Measurements from ENCODE around the gene BNIPL. TPM values are rescaled to one million over a fixed set of nuclear protein-coding genes. Genes with fewer than 3 reads are reported as not detected.

BNIPL gene, protein sequence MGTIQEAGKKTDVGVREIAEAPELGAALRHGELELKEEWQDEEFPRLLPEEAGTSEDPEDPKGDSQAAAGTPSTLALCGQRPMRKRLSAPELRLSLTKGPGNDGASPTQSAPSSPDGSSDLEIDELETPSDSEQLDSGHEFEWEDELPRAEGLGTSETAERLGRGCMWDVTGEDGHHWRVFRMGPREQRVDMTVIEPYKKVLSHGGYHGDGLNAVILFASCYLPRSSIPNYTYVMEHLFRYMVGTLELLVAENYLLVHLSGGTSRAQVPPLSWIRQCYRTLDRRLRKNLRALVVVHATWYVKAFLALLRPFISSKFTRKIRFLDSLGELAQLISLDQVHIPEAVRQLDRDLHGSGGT
- total RNA-seq (0.54 TPM), polyA plus RNA-seq (ENCODE audit: insufficient read depth, low read depth, low replicate concordance) (3.1 TPM)
- long read RNA-seq, donor 1, result 0 reads
- long read RNA-seq, donor 2, result 0 reads
- long read RNA-seq, donor 3, result 0 reads
- long read RNA-seq, donor 4, result 0 reads
- long read RNA-seq, donor 5, result 0 reads
- long read RNA-seq, donor 6, result 0 reads
- long read RNA-seq, donor 7, partial matches to known transcripts, result 0 of 1 reads
- long read RNA-seq, donor 7, other reads (novel, unspliced or antisense), result 0 of 1 reads
- long read RNA-seq, donor 8, partial matches to known transcripts, result 0 of 1 reads
- long read RNA-seq, donor 8, other reads (novel, unspliced or antisense), result 0 of 1 reads
- long read RNA-seq, donor 9, result 0 reads
- long read RNA-seq, donor 10, result 0 reads

DNA sequence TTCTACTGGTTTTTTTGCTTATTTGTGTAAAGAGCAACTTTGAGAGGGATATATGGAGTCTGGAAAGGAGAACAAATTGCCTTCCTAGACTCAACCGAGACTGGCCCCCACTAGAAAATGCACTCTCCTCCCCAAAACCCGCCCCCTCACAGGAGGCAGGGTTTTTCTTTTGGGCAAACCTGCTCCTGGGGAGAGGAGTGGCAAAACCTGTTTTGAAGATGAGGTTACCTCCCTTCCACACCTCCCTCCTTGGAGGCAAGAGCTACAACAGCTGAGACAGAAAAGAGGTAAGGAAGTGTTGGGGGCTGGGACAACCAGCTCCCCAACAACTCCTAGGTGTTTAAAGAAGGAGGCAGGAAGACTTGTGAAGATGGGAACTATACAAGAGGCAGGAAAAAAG lies at the start of gene BNIPL:
Gene BNIPL (plus strand): TSS at position 231 of the 400 bp plus-strand sequence. CDS start 140 bp downstream, at position 371.
- no peak within 1 kb of the TSS for H3K4me3 ChIP-seq (ENCODE audit: low read length in 3 of 3)
- H3K27me3 ChIP-seq (ENCODE audit: control insufficient read depth, insufficient read depth, low read length), result no peaks in the 10 kb centered on the region
- no peaks in the 10 kb centered on the region for H3K9me3 ChIP-seq (ENCODE audit: control insufficient read depth in 2 of 3, insufficient read depth in 1 of 3, low read length in 3 of 3)
- FAIRE-seq (no peak), DNase-seq (no peak)
- peaks cover 2 to 14% (median 14%) of the 10 kb centered on the region in 3 donors for H3K36me3 ChIP-seq (ENCODE audit: control insufficient read depth in 2 of 3, insufficient read depth in 3 of 3, low read length in 3 of 3)
- no peak within 1 kb of the TSS for H3K9ac ChIP-seq (ENCODE audit: low read length in 3 of 3)
- H3K4me1 ChIP-seq (ENCODE audit: control insufficient read depth in 2 of 3, insufficient read depth in 2 of 3, low read depth in 1 of 3, low read length in 3 of 3), result no peaks in the 10 kb centered on the region
- H3K27ac ChIP-seq (ENCODE audit: low read depth in 2 of 2, low read length in 2 of 2), result no peak within 1 kb of the TSS
- TF ChIP-seq, protein P1, sequence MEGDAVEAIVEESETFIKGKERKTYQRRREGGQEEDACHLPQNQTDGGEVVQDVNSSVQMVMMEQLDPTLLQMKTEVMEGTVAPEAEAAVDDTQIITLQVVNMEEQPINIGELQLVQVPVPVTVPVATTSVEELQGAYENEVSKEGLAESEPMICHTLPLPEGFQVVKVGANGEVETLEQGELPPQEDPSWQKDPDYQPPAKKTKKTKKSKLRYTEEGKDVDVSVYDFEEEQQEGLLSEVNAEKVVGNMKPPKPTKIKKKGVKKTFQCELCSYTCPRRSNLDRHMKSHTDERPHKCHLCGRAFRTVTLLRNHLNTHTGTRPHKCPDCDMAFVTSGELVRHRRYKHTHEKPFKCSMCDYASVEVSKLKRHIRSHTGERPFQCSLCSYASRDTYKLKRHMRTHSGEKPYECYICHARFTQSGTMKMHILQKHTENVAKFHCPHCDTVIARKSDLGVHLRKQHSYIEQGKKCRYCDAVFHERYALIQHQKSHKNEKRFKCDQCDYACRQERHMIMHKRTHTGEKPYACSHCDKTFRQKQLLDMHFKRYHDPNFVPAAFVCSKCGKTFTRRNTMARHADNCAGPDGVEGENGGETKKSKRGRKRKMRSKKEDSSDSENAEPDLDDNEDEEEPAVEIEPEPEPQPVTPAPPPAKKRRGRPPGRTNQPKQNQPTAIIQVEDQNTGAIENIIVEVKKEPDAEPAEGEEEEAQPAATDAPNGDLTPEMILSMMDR (IDR thresholded peaks at IDR 0.05; ENCODE audit: borderline replicate concordance, extremely low read depth, insufficient read depth), result no peak
- intact Hi-C loops (cut with DNase I), result no loop called here

DNA sequence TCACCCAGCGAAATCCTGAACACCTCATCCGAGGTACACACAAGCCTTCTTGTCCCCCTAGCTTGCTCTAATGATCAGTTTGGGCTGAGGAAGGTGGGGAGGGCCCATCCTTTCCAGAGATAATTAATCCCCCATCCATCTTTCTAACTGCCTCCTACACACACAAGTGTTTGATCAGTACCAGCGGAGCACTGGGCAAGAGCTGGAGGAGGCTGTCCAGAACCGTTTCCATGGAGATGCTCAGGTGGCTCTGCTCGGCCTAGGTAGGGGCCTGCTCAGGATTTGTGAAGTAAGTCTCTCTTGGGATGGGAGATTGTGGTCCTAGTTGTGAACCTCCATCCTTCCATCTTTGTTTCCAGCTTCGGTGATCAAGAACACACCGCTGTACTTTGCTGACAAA lies 48.5 kb upstream of the BNIPL start:
- no peak overlapping the region for H3K27ac ChIP-seq (ENCODE audit: low read depth in 2 of 2, low read length in 2 of 2)
- H3K36me3 ChIP-seq (ENCODE audit: control insufficient read depth in 2 of 3, insufficient read depth in 3 of 3, low read length in 3 of 3), result no peaks in the 10 kb centered on the region
- no peak overlapping the region for H3K4me3 ChIP-seq (ENCODE audit: low read length in 3 of 3)
- no peaks in the 10 kb centered on the region for H3K9me3 ChIP-seq (ENCODE audit: control insufficient read depth in 2 of 3, insufficient read depth in 1 of 3, low read length in 3 of 3)
- H3K4me1 ChIP-seq (ENCODE audit: control insufficient read depth in 2 of 3, insufficient read depth in 2 of 3, low read depth in 1 of 3, low read length in 3 of 3), result peaks cover 0 to 6% (median 0%) of the 10 kb centered on the region in 3 donors
- TF ChIP-seq, protein P1 (IDR thresholded peaks at IDR 0.05; ENCODE audit: borderline replicate concordance, extremely low read depth, insufficient read depth), result no peak
- DNase-seq (peak in 2 of 5 donors; percentile 43 to 48), FAIRE-seq (no peak)
- H3K9ac ChIP-seq (ENCODE audit: low read length in 3 of 3), result no peak overlapping the region
- intact Hi-C loops (cut with DNase I), result no loop called here
- H3K27me3 ChIP-seq (ENCODE audit: control insufficient read depth, insufficient read depth, low read length), result no peaks in the 10 kb centered on the region

DNA sequence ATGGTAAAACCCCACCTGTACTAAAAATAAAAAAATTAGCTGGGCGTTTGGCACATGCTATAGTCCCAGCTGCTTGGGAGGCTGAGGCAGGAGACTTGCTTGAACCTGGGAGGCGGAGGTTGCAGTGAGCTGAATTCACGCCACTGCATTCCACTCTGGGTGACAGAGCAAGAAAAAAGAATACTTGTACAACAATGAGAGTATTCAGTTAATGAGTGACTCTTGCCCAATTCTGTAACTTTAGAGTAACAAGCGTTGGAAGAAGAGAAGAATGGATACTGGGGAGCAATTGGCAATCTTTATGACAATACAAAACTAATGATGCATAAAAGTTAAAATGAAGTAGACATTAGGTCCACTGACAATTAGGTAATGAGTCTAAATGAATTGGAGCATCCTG lies 43.8 kb upstream of the BNIPL start:
- H3K9me3 ChIP-seq (ENCODE audit: control insufficient read depth in 2 of 3, insufficient read depth in 1 of 3, low read length in 3 of 3), result no peaks in the 10 kb centered on the region
- H3K27ac ChIP-seq (ENCODE audit: low read depth in 2 of 2, low read length in 2 of 2), result no peak overlapping the region
- peaks cover 0 to 5% (median 0%) of the 10 kb centered on the region in 3 donors for H3K4me1 ChIP-seq (ENCODE audit: control insufficient read depth in 2 of 3, insufficient read depth in 2 of 3, low read depth in 1 of 3, low read length in 3 of 3)
- intact Hi-C loops (cut with DNase I), result no loop called here
- H3K36me3 ChIP-seq (ENCODE audit: control insufficient read depth in 2 of 3, insufficient read depth in 3 of 3, low read length in 3 of 3), result peaks cover 0 to 10% (median 0%) of the 10 kb centered on the region in 3 donors
- H3K4me3 ChIP-seq (ENCODE audit: low read length in 3 of 3), result no peak overlapping the region
- DNase-seq, result no peak
- TF ChIP-seq, protein P1 (IDR thresholded peaks at IDR 0.05; ENCODE audit: borderline replicate concordance, extremely low read depth, insufficient read depth), result no peak
- H3K27me3 ChIP-seq (ENCODE audit: control insufficient read depth, insufficient read depth, low read length), result no peaks in the 10 kb centered on the region
- no peak overlapping the region for H3K9ac ChIP-seq (ENCODE audit: low read length in 3 of 3)
- no peak for FAIRE-seq
